GM10266 (cell line): ENCODE results near the gene SNX9.

Experiments
- DNase-seq: peaks from one replicate; pipeline ENCODE4 v3.0.0; 2012; ENCODE audit errors: extremely low spot score
- TF ChIP-seq, protein P1 (sequence below): IDR thresholded peaks from 2 replicates; pipeline ENCODE4 v1.5.1; 2012; ENCODE audit warnings: mild to moderate bottlenecking, low read depth; ENCODE audit not compliant: control insufficient read depth, insufficient read depth; ENCODE audit errors: missing control alignments

SNX9 gene

DNA sequence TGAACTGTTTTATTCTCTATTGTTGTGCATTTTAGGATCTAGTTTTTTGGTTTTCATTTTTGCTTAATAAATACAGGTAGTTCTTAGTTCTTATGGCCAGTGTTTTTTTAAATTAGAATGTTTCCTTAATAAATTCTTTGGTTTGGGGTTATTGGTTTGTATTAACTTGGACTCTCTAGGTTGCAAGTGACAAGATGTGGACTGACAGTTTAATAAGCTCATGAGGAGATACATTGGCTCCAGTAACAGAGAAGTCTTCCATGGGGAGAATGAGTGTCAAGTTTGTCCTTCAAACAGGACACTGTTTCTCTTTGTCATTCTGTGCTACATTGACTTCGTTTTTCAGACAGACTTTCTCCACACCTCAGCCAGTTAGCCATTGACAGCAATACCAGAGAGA, 39.7 kb downstream of the SNX9 start:
- no peak for DNase-seq
- TF ChIP-seq, protein P1, sequence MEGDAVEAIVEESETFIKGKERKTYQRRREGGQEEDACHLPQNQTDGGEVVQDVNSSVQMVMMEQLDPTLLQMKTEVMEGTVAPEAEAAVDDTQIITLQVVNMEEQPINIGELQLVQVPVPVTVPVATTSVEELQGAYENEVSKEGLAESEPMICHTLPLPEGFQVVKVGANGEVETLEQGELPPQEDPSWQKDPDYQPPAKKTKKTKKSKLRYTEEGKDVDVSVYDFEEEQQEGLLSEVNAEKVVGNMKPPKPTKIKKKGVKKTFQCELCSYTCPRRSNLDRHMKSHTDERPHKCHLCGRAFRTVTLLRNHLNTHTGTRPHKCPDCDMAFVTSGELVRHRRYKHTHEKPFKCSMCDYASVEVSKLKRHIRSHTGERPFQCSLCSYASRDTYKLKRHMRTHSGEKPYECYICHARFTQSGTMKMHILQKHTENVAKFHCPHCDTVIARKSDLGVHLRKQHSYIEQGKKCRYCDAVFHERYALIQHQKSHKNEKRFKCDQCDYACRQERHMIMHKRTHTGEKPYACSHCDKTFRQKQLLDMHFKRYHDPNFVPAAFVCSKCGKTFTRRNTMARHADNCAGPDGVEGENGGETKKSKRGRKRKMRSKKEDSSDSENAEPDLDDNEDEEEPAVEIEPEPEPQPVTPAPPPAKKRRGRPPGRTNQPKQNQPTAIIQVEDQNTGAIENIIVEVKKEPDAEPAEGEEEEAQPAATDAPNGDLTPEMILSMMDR, result no peak

DNA sequence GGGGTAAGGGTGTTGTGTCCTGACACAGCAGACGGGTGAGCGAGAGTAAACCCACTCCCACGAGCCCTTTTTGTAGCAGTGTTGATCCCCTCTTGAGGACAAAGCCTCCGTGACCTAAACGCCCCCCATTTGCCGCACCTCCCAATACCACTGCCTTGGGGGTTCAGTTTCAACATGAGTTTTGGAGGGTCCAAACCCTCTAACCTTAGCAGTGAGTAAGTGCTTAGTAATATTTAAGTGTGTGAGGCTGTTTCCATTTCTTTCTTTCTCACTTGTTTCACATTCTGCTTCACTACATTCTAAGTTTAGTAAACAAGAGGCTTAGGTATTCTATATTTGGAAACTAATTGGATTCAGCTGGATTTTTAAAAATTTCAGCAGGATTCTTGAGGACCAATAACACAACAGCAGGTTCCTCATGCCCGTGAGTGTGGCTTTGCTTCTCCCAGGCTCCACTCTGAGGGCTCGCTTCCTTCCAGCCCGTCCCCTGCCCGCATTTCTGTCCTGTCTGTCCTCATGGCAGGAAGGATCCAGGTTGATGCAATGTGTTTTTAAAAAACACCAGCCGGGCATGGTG, 41.2 kb downstream of the SNX9 start:
- no peak for DNase-seq
- TF ChIP-seq, protein P1, result no peak

DNA sequence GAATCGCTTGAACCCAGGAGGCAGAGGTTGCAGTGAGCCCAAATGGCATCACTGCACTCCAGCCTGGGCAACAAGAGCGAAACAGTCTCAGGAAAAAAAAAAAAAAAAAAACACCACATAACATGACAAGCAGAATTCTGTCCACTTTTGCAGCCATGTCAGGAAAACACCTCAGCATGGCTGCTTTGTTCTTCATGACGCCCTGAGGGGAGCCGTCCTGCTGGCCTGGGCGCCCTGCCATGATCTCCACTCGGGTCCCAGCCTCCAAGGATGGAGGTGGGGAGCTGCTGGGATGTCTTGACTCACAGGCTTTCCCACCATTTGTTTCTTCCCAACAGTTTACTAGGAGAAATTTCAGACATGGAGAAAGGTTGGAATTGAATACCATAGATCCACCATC, 42.2 kb downstream of the SNX9 start:
- TF ChIP-seq, protein P1, result no peak
- DNase-seq, result no peak

DNA sequence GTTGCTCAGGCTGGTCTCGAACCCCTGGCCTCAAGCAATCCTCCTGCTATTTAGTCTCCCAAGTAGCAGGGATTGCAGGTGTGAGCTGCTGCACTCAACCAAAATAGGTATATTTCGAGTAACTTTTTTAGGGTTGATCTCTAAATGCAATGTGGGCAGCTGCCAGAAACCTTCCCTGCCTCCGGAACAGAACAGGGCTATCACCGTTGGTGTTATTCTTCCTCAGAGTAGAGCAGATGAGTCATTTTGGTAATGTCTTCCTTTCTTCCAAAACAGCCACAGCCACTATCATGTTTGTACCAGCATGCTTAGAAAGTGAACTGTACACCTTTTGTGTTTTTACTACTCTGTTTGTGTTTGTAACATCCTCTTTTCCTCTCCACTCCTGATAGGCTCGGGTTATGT, 44.1 kb downstream of the SNX9 start:
- no peak for DNase-seq
- TF ChIP-seq, protein P1, result no peak

DNA sequence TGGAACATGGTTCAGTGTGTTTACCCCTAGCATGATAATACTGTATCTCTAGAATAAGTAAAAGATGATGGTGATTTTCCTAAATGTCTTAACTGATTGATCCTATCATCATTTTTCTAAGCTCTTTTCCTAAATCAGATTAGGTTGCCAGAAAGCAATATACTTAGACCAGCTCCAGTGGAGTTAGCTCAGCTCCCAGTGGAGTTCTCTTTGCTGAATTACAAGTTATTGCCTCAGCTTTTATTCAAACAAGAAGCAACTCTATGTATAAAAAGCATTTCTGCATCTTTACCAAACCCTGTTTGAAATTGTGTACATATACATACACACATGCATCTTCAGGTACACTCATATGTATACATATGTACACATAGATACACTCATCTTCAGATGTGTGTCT, 44.9 kb downstream of the SNX9 start:
- TF ChIP-seq, protein P1, result no peak

DNA sequence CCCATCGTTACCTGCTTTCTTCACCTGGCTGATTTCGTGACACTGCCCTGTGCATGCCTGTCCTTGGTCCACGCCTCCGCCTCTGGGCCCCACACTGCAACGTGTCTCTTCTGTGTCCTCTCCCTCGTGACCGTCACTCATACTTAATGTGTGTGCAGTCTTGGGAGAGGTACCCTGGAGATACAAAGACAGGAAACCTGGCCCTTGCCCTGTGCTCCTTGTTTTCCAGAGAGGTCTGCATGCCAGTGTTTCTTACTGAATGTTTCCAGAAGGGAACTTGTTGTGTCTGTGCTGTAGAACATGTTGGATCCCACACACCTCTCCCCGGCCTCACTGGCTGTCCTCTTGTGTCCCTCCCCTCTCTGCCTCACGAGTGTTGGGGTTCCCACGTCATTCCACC, 45.8 kb downstream of the SNX9 start:
- TF ChIP-seq, protein P1, result no peak
- DNase-seq, result no peak

More for the DNA sequence above, 44.9 kb downstream of the SNX9 start:
- DNase-seq, result no peak

DNA sequence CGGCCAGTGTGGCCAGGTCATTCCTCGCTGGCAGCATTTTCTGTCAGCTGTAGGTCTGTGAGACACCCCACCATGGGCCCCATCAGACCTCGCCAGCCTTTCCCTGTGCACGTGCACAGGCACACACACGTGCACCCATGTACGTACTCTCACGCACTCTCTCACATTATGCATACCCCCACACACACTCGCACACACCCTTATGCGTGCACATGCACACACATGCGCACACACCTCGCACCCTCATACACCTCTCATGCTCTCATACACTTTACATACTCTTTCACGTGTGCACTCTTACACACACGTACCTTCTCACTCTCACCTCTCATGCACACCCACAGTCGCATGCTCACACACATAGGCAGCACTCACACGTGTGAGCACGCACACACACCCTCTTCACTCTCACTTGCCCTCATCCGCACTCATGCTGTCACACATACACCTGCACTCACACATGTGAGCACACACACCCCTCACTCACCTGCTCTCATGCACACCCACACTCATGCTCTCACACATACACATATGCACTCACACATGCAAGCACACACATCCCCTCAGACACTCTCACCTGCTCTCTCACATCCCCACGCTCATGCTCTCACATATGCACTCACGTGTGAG, 46.7 kb downstream of the SNX9 start:
- TF ChIP-seq, protein P1, result no peak
- no peak for DNase-seq
